GM06990 (cell line): ENCODE measurements around the gene FAH.
A peak's percentile ranks its signal among the peaks of the same experiment; 100 is the strongest.

Experiments
- DNase-seq: peaks from one replicate; pipeline ENCODE4 v3.0.0-alpha.2; 2011; ENCODE audit not compliant: insufficient read length; ENCODE audit errors: extremely low read depth
- H3K27me3 ChIP-seq: replicated peaks from 2 replicates; pipeline ENCODE4 v1.6.0; 2011; ENCODE audit warnings: low read length; ENCODE audit not compliant: control insufficient read depth, insufficient read depth
- H3K36me3 ChIP-seq: 2 replicates; pipeline ENCODE4 v1.5.1; 2011; ENCODE audit warnings: low read length; ENCODE audit not compliant: control insufficient read depth, insufficient read depth
- H3K4me3 ChIP-seq: replicated peaks from 2 replicates; pipeline ENCODE4 v1.5.1; 2011; ENCODE audit warnings: low read depth, mild to moderate bottlenecking, control low read depth, low read length
- TF ChIP-seq, protein P1 (sequence below): IDR thresholded peaks from 2 replicates; pipeline ENCODE4 v1.5.1; 2011; ENCODE audit warnings: low read length, control low read depth, mild to moderate bottlenecking, inconsistent platforms; ENCODE audit not compliant: insufficient read depth, poor library complexity, severe bottlenecking

The FAH gene

DNA sequence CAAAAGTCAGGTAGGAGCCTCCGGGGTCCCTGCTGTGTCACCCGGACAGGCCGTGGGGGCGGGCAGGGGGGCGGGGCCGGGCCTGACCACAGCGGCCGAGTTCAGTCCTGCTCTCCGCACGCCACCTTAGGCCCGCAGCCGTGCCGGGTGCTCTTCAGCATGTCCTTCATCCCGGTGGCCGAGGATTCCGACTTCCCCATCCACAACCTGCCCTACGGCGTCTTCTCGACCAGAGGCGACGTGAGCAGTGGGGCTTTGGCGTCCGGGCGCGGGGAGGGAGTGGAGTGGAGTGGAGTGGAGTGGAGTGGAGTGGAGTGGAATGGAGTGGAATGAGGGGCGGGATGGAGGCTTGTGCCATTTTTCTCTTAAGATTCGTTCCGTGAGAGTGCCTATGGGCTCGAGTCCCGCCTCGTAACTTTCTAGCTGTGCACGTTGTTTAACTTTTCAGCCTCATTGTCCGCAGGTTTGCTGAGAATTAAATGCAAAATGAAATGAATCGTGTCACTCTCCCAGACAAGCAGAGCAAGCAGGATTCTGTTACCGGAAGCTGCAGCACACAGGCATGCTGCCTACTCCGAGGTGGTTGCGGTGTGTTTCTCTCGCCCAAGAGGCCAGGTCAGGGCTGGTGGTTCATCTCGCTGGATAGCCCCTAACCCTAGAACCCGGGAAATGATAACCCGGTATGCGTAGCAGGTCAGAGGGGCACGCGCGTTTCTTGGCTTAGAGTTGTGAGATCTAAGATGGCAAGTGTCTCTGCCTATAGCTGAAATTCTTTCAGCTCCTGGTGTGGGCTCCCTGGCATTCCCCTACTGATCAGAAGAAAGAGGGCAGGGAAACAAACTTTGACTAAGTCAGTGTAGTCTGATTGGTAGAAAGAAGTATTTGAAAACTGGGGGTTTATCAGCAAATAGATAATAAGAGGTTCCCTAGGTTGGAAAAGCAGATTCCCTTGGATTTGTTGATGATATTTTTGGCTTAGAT, at the start of gene FAH:
FAH (plus strand) TSS at position 104 of the 981 bp plus-strand sequence; CDS start at position 160, 56 bp downstream.
- Histone ChIP-seq H3K4me3 (peak within 1 kb of the TSS; percentile 85), H3K27me3 (no peaks in the 10 kb centered on the region), H3K36me3 (no peaks in the 10 kb centered on the region)
- DNase-seq = peak; percentile 84
- TF ChIP-seq, protein P1, sequence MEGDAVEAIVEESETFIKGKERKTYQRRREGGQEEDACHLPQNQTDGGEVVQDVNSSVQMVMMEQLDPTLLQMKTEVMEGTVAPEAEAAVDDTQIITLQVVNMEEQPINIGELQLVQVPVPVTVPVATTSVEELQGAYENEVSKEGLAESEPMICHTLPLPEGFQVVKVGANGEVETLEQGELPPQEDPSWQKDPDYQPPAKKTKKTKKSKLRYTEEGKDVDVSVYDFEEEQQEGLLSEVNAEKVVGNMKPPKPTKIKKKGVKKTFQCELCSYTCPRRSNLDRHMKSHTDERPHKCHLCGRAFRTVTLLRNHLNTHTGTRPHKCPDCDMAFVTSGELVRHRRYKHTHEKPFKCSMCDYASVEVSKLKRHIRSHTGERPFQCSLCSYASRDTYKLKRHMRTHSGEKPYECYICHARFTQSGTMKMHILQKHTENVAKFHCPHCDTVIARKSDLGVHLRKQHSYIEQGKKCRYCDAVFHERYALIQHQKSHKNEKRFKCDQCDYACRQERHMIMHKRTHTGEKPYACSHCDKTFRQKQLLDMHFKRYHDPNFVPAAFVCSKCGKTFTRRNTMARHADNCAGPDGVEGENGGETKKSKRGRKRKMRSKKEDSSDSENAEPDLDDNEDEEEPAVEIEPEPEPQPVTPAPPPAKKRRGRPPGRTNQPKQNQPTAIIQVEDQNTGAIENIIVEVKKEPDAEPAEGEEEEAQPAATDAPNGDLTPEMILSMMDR = no peak

DNA sequence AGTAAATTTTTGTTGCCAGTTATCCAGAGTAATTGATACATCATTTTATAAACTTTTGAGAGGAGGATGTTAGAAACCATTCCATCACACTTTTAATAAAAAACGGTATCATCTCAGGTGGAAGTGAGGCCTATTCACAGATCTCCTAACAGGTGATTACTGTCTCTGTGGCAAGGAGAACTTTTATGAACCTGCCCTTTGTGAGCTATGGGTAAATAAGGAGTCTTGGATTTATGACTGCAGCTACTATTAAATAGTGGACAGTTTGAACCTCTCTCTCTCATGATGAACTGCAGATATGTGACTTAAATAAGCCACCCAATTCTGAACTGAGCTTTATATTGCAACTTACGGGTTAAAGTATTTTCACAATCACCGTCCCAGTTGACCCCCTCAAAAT, 47.6 kb upstream of the FAH start:
- TF ChIP-seq, protein P1 = no peak
- H3K36me3 ChIP-seq = no peaks in the 10 kb centered on the region; the same call in 1 of the 2 replicates
- H3K27me3 ChIP-seq = no peaks in the 10 kb centered on the region
- H3K4me3 ChIP-seq = no peak overlapping the region
- no peak for DNase-seq

DNA sequence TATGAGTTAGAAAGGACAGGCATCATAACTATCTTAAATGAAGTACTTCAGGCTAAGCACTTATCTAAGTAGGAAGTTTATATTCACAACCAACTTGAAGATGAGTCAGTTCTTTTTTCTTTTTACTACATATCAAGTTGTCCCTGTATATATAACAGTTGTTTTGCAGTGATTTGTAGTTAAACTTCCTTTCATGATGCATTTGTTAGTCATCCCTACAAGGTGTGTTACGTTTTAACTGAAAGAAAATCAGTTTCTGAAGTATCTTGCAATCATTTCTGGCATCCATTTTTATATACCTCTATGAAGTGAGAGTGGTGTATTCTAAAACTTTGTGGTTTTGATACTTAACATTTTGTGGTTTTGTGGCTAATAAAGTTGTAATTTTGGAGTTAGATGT, 47.2 kb upstream of the FAH start:
- no peak overlapping the region for H3K4me3 ChIP-seq
- no peaks in the 10 kb centered on the region for H3K27me3 ChIP-seq
- TF ChIP-seq, protein P1 = no peak
- no peak for DNase-seq
- H3K36me3 ChIP-seq = no peaks in the 10 kb centered on the region; the same call in 1 of the 2 replicates

DNA sequence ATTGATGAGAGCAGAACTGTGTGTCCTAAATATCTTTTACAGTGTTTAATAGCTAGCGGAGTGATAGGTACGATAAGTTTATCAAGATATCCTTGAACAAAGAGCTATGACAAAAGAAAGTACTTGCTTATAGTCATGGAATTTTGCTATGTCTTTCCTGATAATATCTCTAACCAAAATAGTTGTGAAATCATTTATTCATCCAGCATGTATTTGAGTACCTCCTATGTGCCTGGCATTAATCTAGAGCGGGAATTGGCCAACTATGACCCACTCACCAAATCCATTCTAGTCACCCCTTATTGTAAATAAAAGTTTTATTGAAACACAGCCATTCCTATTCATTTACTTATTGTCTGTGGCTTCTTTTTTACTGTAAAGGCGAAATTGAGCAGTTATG, 46.7 kb upstream of the FAH start:
- no peaks in the 10 kb centered on the region; the same call in 1 of the 2 replicates for H3K36me3 ChIP-seq
- TF ChIP-seq, protein P1 = no peak
- H3K4me3 ChIP-seq = no peak overlapping the region
- H3K27me3 ChIP-seq = no peaks in the 10 kb centered on the region
- DNase-seq = no peak

DNA sequence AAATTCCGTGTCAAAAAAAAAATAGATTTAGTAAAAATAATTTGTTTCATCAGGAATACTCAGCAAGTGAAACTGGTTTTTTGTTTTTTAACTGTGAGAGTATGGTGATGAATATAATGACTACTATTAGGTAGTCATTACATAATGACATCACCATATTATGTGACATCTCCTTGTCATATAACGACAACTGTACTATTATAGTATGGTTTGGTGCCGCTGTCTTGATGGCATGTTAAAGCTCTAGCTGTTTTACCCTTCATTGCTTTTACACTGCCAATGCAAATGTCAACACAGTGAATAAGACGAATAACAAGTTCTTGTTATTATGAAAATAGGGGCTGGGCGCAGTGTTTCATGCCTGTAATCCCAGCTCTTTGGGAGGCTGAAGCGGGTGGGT, 45.6 kb upstream of the FAH start:
- no peaks in the 10 kb centered on the region; the same call in 1 of the 2 replicates for H3K36me3 ChIP-seq
- DNase-seq = no peak
- TF ChIP-seq, protein P1 = no peak
- H3K4me3 ChIP-seq = no peak overlapping the region
- H3K27me3 ChIP-seq = no peaks in the 10 kb centered on the region
